ENCODE results near the gene ETV4. TPM values are rescaled to one million over a fixed set of nuclear protein-coding genes. Genes with fewer than 3 reads are reported as not detected.

Gene ETV4
- total RNA-seq, 2 experiments from 2014 or later: 0.12 TPM; not detected in 1

- Mint-ChIP-seq H3K4me3 (no peak overlapping the region), H3K9me3 (no peaks in the 10 kb centered on the region), H3K27me3 (peaks cover 26% of the 10 kb centered on the region), H3K36me3 (ENCODE audit: low read depth) (no peaks in the 10 kb centered on the region), H3K4me1 (no peaks in the 10 kb centered on the region), H3K27ac (no peak overlapping the region)
- POLR2A ChIA-PET: no interaction called here
- CTCF ChIA-PET: interaction anchor here (0.9 to 1.0 kb wide), 2 partner anchors 116 to 283 kb away, joined by 3 to 4 read pairs; partner anchors contain the start of gene CD300LG
- no peak for DNase-seq
These were observed 17.8 kb upstream of the ETV4 start for GRCh38 chr17:43563600-43564594.

- H3K4me1 Mint-ChIP-seq: no peaks in the 10 kb centered on the region
- DNase-seq: no peak
- H3K4me3 Mint-ChIP-seq: no peak overlapping the region
- no peaks in the 10 kb centered on the region for H3K36me3 Mint-ChIP-seq (ENCODE audit: low read depth)
- H3K9me3 Mint-ChIP-seq: no peaks in the 10 kb centered on the region
- H3K27me3 Mint-ChIP-seq: peaks cover 26% of the 10 kb centered on the region
- POLR2A ChIA-PET: no interaction called here
- no peak overlapping the region for H3K27ac Mint-ChIP-seq
- CTCF ChIA-PET: interaction anchor here (0.9 to 1.1 kb wide), 3 partner anchors 11 to 284 kb away, joined by 3 to 4 read pairs (median 3); partner anchors contain the start of gene CD300LG
These were observed 16.8 kb upstream of the ETV4 start for GRCh38 chr17:43562679-43563599.

GRCh38 chr17:43560461-43561427 is 14.6 kb upstream of the ETV4 start:
- Mint-ChIP-seq H3K9me3 (no peaks in the 10 kb centered on the region), H3K4me1 (peaks cover 6% of the 10 kb centered on the region), H3K4me3 (no peak overlapping the region), H3K27me3 (peaks cover 26% of the 10 kb centered on the region), H3K27ac (no peak overlapping the region), H3K36me3 (ENCODE audit: low read depth) (no peaks in the 10 kb centered on the region)
- POLR2A ChIA-PET: no interaction called here
- DNase-seq: no peak
- CTCF ChIA-PET: interaction anchor here (1.1 to 1.2 kb wide), 2 partner anchors 26 to 113 kb away, joined by 3 read pairs; no protein-coding TSS in a partner anchor

GRCh38 chr17:43559161-43559816 is 13.1 kb upstream of the ETV4 start:
- CTCF ChIA-PET: interaction anchor here (1.0 to 2.0 kb wide), 2 partner anchors 12 to 27 kb away, joined by 3 to 5 read pairs; no protein-coding TSS in a partner anchor
- POLR2A ChIA-PET: no interaction called here
- Mint-ChIP-seq H3K4me1 (peaks cover 6% of the 10 kb centered on the region), H3K27ac (no peak overlapping the region), H3K9me3 (no peaks in the 10 kb centered on the region), H3K4me3 (no peak overlapping the region), H3K27me3 (peaks cover 32% of the 10 kb centered on the region), H3K36me3 (ENCODE audit: low read depth) (no peaks in the 10 kb centered on the region)
- no peak for DNase-seq

GRCh38 chr17:43558805-43559160 is 12.6 kb upstream of the ETV4 start:
- H3K27me3 Mint-ChIP-seq: peaks cover 32% of the 10 kb centered on the region
- H3K4me1 Mint-ChIP-seq: peaks cover 6% of the 10 kb centered on the region
- POLR2A ChIA-PET: no interaction called here
- H3K36me3 Mint-ChIP-seq (ENCODE audit: low read depth): no peaks in the 10 kb centered on the region
- CTCF ChIA-PET: interaction anchor here (1.0 to 2.0 kb wide), 2 partner anchors 12 to 26 kb away, joined by 3 to 5 read pairs; no protein-coding TSS in a partner anchor
- H3K4me3 Mint-ChIP-seq: no peak overlapping the region
- H3K27ac Mint-ChIP-seq: no peak overlapping the region
- H3K9me3 Mint-ChIP-seq: no peaks in the 10 kb centered on the region
- no peak for DNase-seq

GRCh38 chr17:43556292-43556691 is 10.2 kb upstream of the ETV4 start:
- Mint-ChIP-seq H3K36me3 (ENCODE audit: low read depth) (no peaks in the 10 kb centered on the region), H3K4me3 (no peak overlapping the region), H3K9me3 (no peaks in the 10 kb centered on the region), H3K27ac (no peak overlapping the region), H3K27me3 (peaks cover 21% of the 10 kb centered on the region), H3K4me1 (peaks cover 6% of the 10 kb centered on the region)
- CTCF ChIA-PET: interaction anchor here (0.8 to 1.5 kb wide), 2 partner anchors 17 to 227 kb away, joined by 3 read pairs; no protein-coding TSS in a partner anchor
- POLR2A ChIA-PET: no interaction called here
- no peak for DNase-seq

GRCh38 chr17:43554857-43555256 is 8.7 kb upstream of the ETV4 start:
- CTCF ChIA-PET: interaction anchor here (1.0 to 1.5 kb wide), 2 partner anchors 22 to 71 kb away, joined by 4 read pairs; partner anchors contain the start of gene DHX8
- no peaks in the 10 kb centered on the region for H3K9me3 Mint-ChIP-seq
- H3K27me3 Mint-ChIP-seq: peaks cover 21% of the 10 kb centered on the region
- H3K4me1 Mint-ChIP-seq: peaks cover 6% of the 10 kb centered on the region
- no peak overlapping the region for H3K27ac Mint-ChIP-seq
- no peaks in the 10 kb centered on the region for H3K36me3 Mint-ChIP-seq (ENCODE audit: low read depth)
- POLR2A ChIA-PET: no interaction called here
- no peak overlapping the region for H3K4me3 Mint-ChIP-seq
- DNase-seq: no peak

GRCh38 chr17:43553573-43553972 is 7.4 kb upstream of the ETV4 start:
- Mint-ChIP-seq H3K36me3 (ENCODE audit: low read depth) (no peaks in the 10 kb centered on the region), H3K27ac (no peak overlapping the region), H3K27me3 (peaks cover 31% of the 10 kb centered on the region), H3K4me3 (no peak overlapping the region), H3K4me1 (peaks cover 6% of the 10 kb centered on the region), H3K9me3 (no peaks in the 10 kb centered on the region)
- POLR2A ChIA-PET: no interaction called here
- CTCF ChIA-PET: interaction anchor here (1.7 kb wide), 1 partner anchor 11 kb away, joined by 7 read pairs; no protein-coding TSS in a partner anchor
- DNase-seq: no peak

- Mint-ChIP-seq H3K27me3 (peaks cover 41% of the 10 kb centered on the region), H3K36me3 (ENCODE audit: low read depth) (no peaks in the 10 kb centered on the region), H3K9me3 (no peaks in the 10 kb centered on the region), H3K4me1 (peaks cover 6% of the 10 kb centered on the region), H3K4me3 (no peak overlapping the region), H3K27ac (no peak overlapping the region)
- ChIA-PET POLR2A (no interaction called here), CTCF (interaction anchor here (0.6 to 1.7 kb wide), 5 partner anchors 10 to 197 kb away, joined by 3 to 7 read pairs (median 3); no protein-coding TSS in a partner anchor)
- no peak for DNase-seq
These were observed 6.2 kb upstream of the ETV4 start for GRCh38 chr17:43552229-43552837.

- POLR2A ChIA-PET: no interaction called here
- CTCF ChIA-PET: no interaction called here
- peaks cover 52% of the 10 kb centered on the region for H3K27me3 Mint-ChIP-seq
- H3K4me1 Mint-ChIP-seq: peaks cover 7% of the 10 kb centered on the region
- no peak overlapping the region for H3K27ac Mint-ChIP-seq
- no peaks in the 10 kb centered on the region for H3K36me3 Mint-ChIP-seq (ENCODE audit: low read depth)
- no peaks in the 10 kb centered on the region for H3K9me3 Mint-ChIP-seq
- no peak overlapping the region for H3K4me3 Mint-ChIP-seq
- no peak for DNase-seq
These were observed 4.6 kb upstream of the ETV4 start for GRCh38 chr17:43550754-43551153.

- H3K4me3 Mint-ChIP-seq: no peak overlapping the region
- CTCF ChIA-PET: no interaction called here
- no peaks in the 10 kb centered on the region for H3K36me3 Mint-ChIP-seq (ENCODE audit: low read depth)
- peaks cover 51% of the 10 kb centered on the region for H3K27me3 Mint-ChIP-seq
- H3K9me3 Mint-ChIP-seq: no peaks in the 10 kb centered on the region
- no peak overlapping the region for H3K27ac Mint-ChIP-seq
- H3K4me1 Mint-ChIP-seq: peaks cover 13% of the 10 kb centered on the region
- POLR2A ChIA-PET: no interaction called here
- no peak for DNase-seq
These were observed 3.4 kb upstream of the ETV4 start for GRCh38 chr17:43549496-43549895.

All from activated CD4-positive, alpha-beta T cell treated with anti-CD3 and anti-CD28 coated beads, Interleukin-2, amount 10 ng/mL, durations not matched to agents 7 days and 5 days (primary cell).